Hepatocyte (in vitro differentiated cells): ENCODE measurements around the gene CCM2.

ENCODE experiments used
- CTCF ChIP-seq: fragments of 200-600 bp; sonication (generic); IDR thresholded peaks from 2 replicates; pipeline ENCODE4 v1.5.1; 2016; ENCODE audit warnings: antibody characterized with exemption, mild to moderate bottlenecking; ENCODE audit not compliant: poor library complexity
- EZH2 ChIP-seq: fragments of 200-600 bp; sonication (generic); IDR thresholded peaks from 2 replicates; pipeline ENCODE4 v1.6.1; 2016; ENCODE audit warnings: antibody characterized with exemption, mild to moderate bottlenecking, borderline replicate concordance
- EZH2phosphoT487 ChIP-seq: fragments of 200-600 bp; sonication (generic); IDR thresholded peaks from one replicate; pipeline ENCODE4 v1.6.1; 2018; ENCODE audit warnings: antibody characterized with exemption, mild to moderate bottlenecking, low read depth, moderate library complexity; ENCODE audit not compliant: unreplicated experiment, severe bottlenecking

- TF ChIP-seq CTCF = no peak
- no peak for TF ChIP-seq EZH2
- no peak for TF ChIP-seq EZH2phosphoT487
Measured at GRCh38 chr7:44980393-44981034, 19.5 kb upstream of the CCM2 start.
